Measurements from ENCODE around the gene NT5M.

Gene NT5M

GRCh38 chr17:17320188-17320910, 17.2 kb downstream of the NT5M start:
- Mint-ChIP-seq H3K27ac (no peak overlapping the region), H3K36me3 (ENCODE audit: low read depth) (peaks cover under 1% of the 10 kb centered on the region), H3K27me3 (ENCODE audit: low read depth) (no peaks in the 10 kb centered on the region), H3K4me1 (ENCODE audit: low read depth) (no peaks in the 10 kb centered on the region), H3K4me3 (no peak overlapping the region), H3K9me3 (no peaks in the 10 kb centered on the region)

- Mint-ChIP-seq H3K4me1 (ENCODE audit: low read depth) (no peaks in the 10 kb centered on the region), H3K27ac (no peak overlapping the region), H3K27me3 (ENCODE audit: low read depth) (no peaks in the 10 kb centered on the region), H3K9me3 (no peaks in the 10 kb centered on the region), H3K4me3 (no peak overlapping the region), H3K36me3 (ENCODE audit: low read depth) (no peaks in the 10 kb centered on the region)
Measured at GRCh38 chr17:17320911-17321220, 17.7 kb downstream of the NT5M start.

- no peaks in the 10 kb centered on the region for H3K9me3 Mint-ChIP-seq
- no peaks in the 10 kb centered on the region for H3K4me1 Mint-ChIP-seq (ENCODE audit: low read depth)
- H3K27me3 Mint-ChIP-seq (ENCODE audit: low read depth) = no peaks in the 10 kb centered on the region
- no peak overlapping the region for H3K4me3 Mint-ChIP-seq
- H3K27ac Mint-ChIP-seq = no peak overlapping the region
- no peaks in the 10 kb centered on the region for H3K36me3 Mint-ChIP-seq (ENCODE audit: low read depth)
Measured at GRCh38 chr17:17321356-17322025, 18.3 kb downstream of the NT5M start.

GRCh38 chr17:17322516-17323510, 19.6 kb downstream of the NT5M start:
- Mint-ChIP-seq H3K27ac (no peak overlapping the region), H3K27me3 (ENCODE audit: low read depth) (no peaks in the 10 kb centered on the region), H3K9me3 (no peaks in the 10 kb centered on the region), H3K36me3 (ENCODE audit: low read depth) (no peaks in the 10 kb centered on the region), H3K4me1 (ENCODE audit: low read depth) (no peaks in the 10 kb centered on the region), H3K4me3 (no peak overlapping the region)

- Mint-ChIP-seq H3K4me3 (no peak overlapping the region), H3K27ac (no peak overlapping the region), H3K36me3 (ENCODE audit: low read depth) (no peaks in the 10 kb centered on the region), H3K4me1 (ENCODE audit: low read depth) (no peaks in the 10 kb centered on the region), H3K9me3 (no peaks in the 10 kb centered on the region), H3K27me3 (ENCODE audit: low read depth) (no peaks in the 10 kb centered on the region)
Measured at GRCh38 chr17:17324616-17325015, 21.4 kb downstream of the NT5M start.

- Mint-ChIP-seq H3K9me3 (no peaks in the 10 kb centered on the region), H3K36me3 (ENCODE audit: low read depth) (no peaks in the 10 kb centered on the region), H3K4me3 (no peak overlapping the region), H3K4me1 (ENCODE audit: low read depth) (no peaks in the 10 kb centered on the region), H3K27me3 (ENCODE audit: low read depth) (no peaks in the 10 kb centered on the region), H3K27ac (no peak overlapping the region)
Measured at GRCh38 chr17:17325228-17325627, 22.1 kb downstream of the NT5M start.

GRCh38 chr17:17325816-17326215, 22.6 kb downstream of the NT5M start:
- no peaks in the 10 kb centered on the region for H3K36me3 Mint-ChIP-seq (ENCODE audit: low read depth)
- H3K27ac Mint-ChIP-seq = no peak overlapping the region
- no peaks in the 10 kb centered on the region for H3K9me3 Mint-ChIP-seq
- no peak overlapping the region for H3K4me3 Mint-ChIP-seq
- no peaks in the 10 kb centered on the region for H3K27me3 Mint-ChIP-seq (ENCODE audit: low read depth)
- no peaks in the 10 kb centered on the region for H3K4me1 Mint-ChIP-seq (ENCODE audit: low read depth)

GRCh38 chr17:17326275-17326875, 23.2 kb downstream of the NT5M start:
- H3K27ac Mint-ChIP-seq = no peak overlapping the region
- H3K9me3 Mint-ChIP-seq = no peaks in the 10 kb centered on the region
- no peaks in the 10 kb centered on the region for H3K36me3 Mint-ChIP-seq (ENCODE audit: low read depth)
- no peaks in the 10 kb centered on the region for H3K27me3 Mint-ChIP-seq (ENCODE audit: low read depth)
- H3K4me1 Mint-ChIP-seq (ENCODE audit: low read depth) = no peaks in the 10 kb centered on the region
- no peak overlapping the region for H3K4me3 Mint-ChIP-seq

GRCh38 chr17:17328251-17328650, 25.1 kb downstream of the NT5M start:
- Mint-ChIP-seq H3K4me3 (no peak overlapping the region), H3K9me3 (no peaks in the 10 kb centered on the region), H3K36me3 (ENCODE audit: low read depth) (no peaks in the 10 kb centered on the region), H3K4me1 (ENCODE audit: low read depth) (no peaks in the 10 kb centered on the region), H3K27me3 (ENCODE audit: low read depth) (no peaks in the 10 kb centered on the region), H3K27ac (no peak overlapping the region)

GRCh38 chr17:17341452-17341851, 38.3 kb downstream of the NT5M start:
- Mint-ChIP-seq H3K4me1 (ENCODE audit: low read depth) (no peaks in the 10 kb centered on the region), H3K27me3 (ENCODE audit: low read depth) (no peaks in the 10 kb centered on the region), H3K36me3 (ENCODE audit: low read depth) (no peaks in the 10 kb centered on the region), H3K4me3 (no peak overlapping the region), H3K27ac (no peak overlapping the region), H3K9me3 (no peaks in the 10 kb centered on the region)

GRCh38 chr17:17342242-17342945, 39.2 kb downstream of the NT5M start:
- H3K4me3 Mint-ChIP-seq = no peak overlapping the region
- H3K9me3 Mint-ChIP-seq = no peaks in the 10 kb centered on the region
- no peaks in the 10 kb centered on the region for H3K4me1 Mint-ChIP-seq (ENCODE audit: low read depth)
- no peaks in the 10 kb centered on the region for H3K27me3 Mint-ChIP-seq (ENCODE audit: low read depth)
- H3K36me3 Mint-ChIP-seq (ENCODE audit: low read depth) = no peaks in the 10 kb centered on the region
- no peak overlapping the region for H3K27ac Mint-ChIP-seq

- H3K27me3 Mint-ChIP-seq (ENCODE audit: low read depth) = no peaks in the 10 kb centered on the region
- H3K27ac Mint-ChIP-seq = no peak overlapping the region
- H3K4me1 Mint-ChIP-seq (ENCODE audit: low read depth) = no peaks in the 10 kb centered on the region
- H3K36me3 Mint-ChIP-seq (ENCODE audit: low read depth) = no peaks in the 10 kb centered on the region
- H3K4me3 Mint-ChIP-seq = no peak overlapping the region
- no peaks in the 10 kb centered on the region for H3K9me3 Mint-ChIP-seq
Measured at GRCh38 chr17:17343160-17343735, 40.1 kb downstream of the NT5M start.

GRCh38 chr17:17343896-17344506, 40.8 kb downstream of the NT5M start:
- Mint-ChIP-seq H3K36me3 (ENCODE audit: low read depth) (no peaks in the 10 kb centered on the region), H3K27me3 (ENCODE audit: low read depth) (no peaks in the 10 kb centered on the region), H3K4me1 (ENCODE audit: low read depth) (no peaks in the 10 kb centered on the region), H3K4me3 (no peak overlapping the region), H3K27ac (no peak overlapping the region), H3K9me3 (no peaks in the 10 kb centered on the region)
